H1 (cell line): ENCODE measurements around the gene RASGRF1. TPM values are rescaled to one million over a fixed set of nuclear protein-coding genes. Genes with fewer than 3 reads are reported as not detected.

Source experiments
- BCL11A ChIP-seq, 2 experiments: IDR thresholded peaks; one replicate each; pipeline ENCODE4 v1.6.1; 2011; ENCODE audit warnings: low read depth in 2 of 2, low read length in 2 of 2, mild to moderate bottlenecking in 2 of 2
- CEBPB ChIP-seq: IDR thresholded peaks from 2 replicates; pipeline ENCODE4 v1.6.1; 2012; ENCODE audit warnings: low read depth, low read length
- CTCF ChIP-seq, 3 experiments: IDR thresholded peaks; 1 replicate in 2 of 3; 2 replicates in 1 of 3; pipeline versions ENCODE4 v1.5.1 to v1.6.1; 2011; ENCODE audit warnings: low read length in 3 of 3, mild to moderate bottlenecking in 3 of 3, inconsistent platforms in 2 of 3, low read depth in 1 of 3, moderate library complexity in 1 of 3; ENCODE audit not compliant: insufficient read depth in 1 of 3; ENCODE audit errors: control extremely low read depth in 1 of 3
- GABPA ChIP-seq: IDR thresholded peaks from 2 replicates; pipeline ENCODE4 v1.6.1; 2011; ENCODE audit warnings: mild to moderate bottlenecking, low read length, moderate library complexity, borderline replicate concordance; ENCODE audit not compliant: insufficient read depth
- HDAC2 ChIP-seq, 2 experiments: fragments of 300-600 bp in 1 of 2; sonication (generic) in 1 of 2; IDR thresholded peaks; 2 replicates each; pipeline ENCODE4 v1.6.1; 2011 to 2012; ENCODE audit warnings: low read depth in 2 of 2, low read length in 2 of 2, mild to moderate bottlenecking in 2 of 2, moderate library complexity in 2 of 2, borderline replicate concordance in 1 of 2, inconsistent platforms in 1 of 2
- KDM4A ChIP-seq: IDR thresholded peaks from one replicate; pipeline ENCODE4 v1.7.1; 2012; ENCODE audit warnings: low read depth, mild to moderate bottlenecking, moderate library complexity, low read length, inconsistent platforms; ENCODE audit not compliant: severe bottlenecking
- KDM5A ChIP-seq: fragments of 200-600 bp; IDR thresholded peaks from 2 replicates; pipeline ENCODE4 v1.7.1; 2012; ENCODE audit warnings: mild to moderate bottlenecking, low read length, inconsistent platforms, mixed read lengths
- MAFK ChIP-seq: IDR thresholded peaks from 2 replicates; pipeline ENCODE4 v1.6.1; 2012; ENCODE audit warnings: low read depth, mild to moderate bottlenecking, improper control_type of control experiment, low read length
- POLR2A ChIP-seq, 2 experiments: IDR thresholded peaks; 1 replicate in 1 of 2; 2 replicates in 1 of 2; pipeline ENCODE4 v1.6.1; 2011; ENCODE audit warnings: low read depth in 2 of 2, low read length in 2 of 2, mild to moderate bottlenecking in 2 of 2; ENCODE audit errors: control extremely low read depth in 1 of 2
- POU5F1 ChIP-seq: IDR thresholded peaks from 2 replicates; pipeline ENCODE4 v1.6.1; 2011; ENCODE audit warnings: low read depth, mild to moderate bottlenecking, low read length, moderate library complexity
- RAD21 ChIP-seq, 2 experiments: IDR thresholded peaks in 1 of 2; conservative IDR thresholded peaks in 1 of 2; 2 replicates each; pipeline ENCODE4 v1.6.1; 2011; ENCODE audit warnings: low read depth in 2 of 2, low read length in 2 of 2, improper control_type of control experiment in 1 of 2, inconsistent platforms in 1 of 2, mild to moderate bottlenecking in 1 of 2, moderate library complexity in 1 of 2
- RBBP5 ChIP-seq: IDR thresholded peaks from 2 replicates; pipeline ENCODE4 v1.7.1; 2012; ENCODE audit warnings: low read depth, mild to moderate bottlenecking, inconsistent platforms, low read length, moderate library complexity, borderline replicate concordance
- SIN3A ChIP-seq, 2 experiments: IDR thresholded peaks in 1 of 2; conservative IDR thresholded peaks in 1 of 2; 2 replicates each; pipeline ENCODE4 v1.6.1; 2011 to 2012; ENCODE audit warnings: low read length in 2 of 2, improper control_type of control experiment in 1 of 2, low read depth in 1 of 2, mild to moderate bottlenecking in 1 of 2
- SP1 ChIP-seq: IDR thresholded peaks from 2 replicates; pipeline ENCODE4 v1.6.1; 2011; ENCODE audit warnings: low read depth, low read length
- SP2 ChIP-seq: IDR thresholded peaks from 2 replicates; pipeline ENCODE4 v1.6.1; 2012; ENCODE audit warnings: mild to moderate bottlenecking, low read length, inconsistent platforms
- SP4 ChIP-seq: IDR thresholded peaks from 2 replicates; pipeline ENCODE4 v1.6.1; 2012; ENCODE audit warnings: low read length, inconsistent platforms
- TAF1 ChIP-seq: IDR thresholded peaks from 2 replicates; pipeline ENCODE4 v1.6.1; 2011; ENCODE audit warnings: mild to moderate bottlenecking, low read depth, low read length
- TAF7 ChIP-seq: optimal IDR thresholded peaks from 2 replicates; pipeline ENCODE3; 2011; ENCODE audit warnings: low read depth, mild to moderate bottlenecking, inconsistent platforms, low read length, moderate library complexity, borderline replicate concordance
- USF2 ChIP-seq: IDR thresholded peaks from 2 replicates; pipeline ENCODE4 v1.6.1; 2011; ENCODE audit warnings: low read length, improper control_type of control experiment
- ZNF274 ChIP-seq: IDR thresholded peaks from 2 replicates; pipeline ENCODE4 v1.7.0; 2012; ENCODE audit warnings: low read length, borderline replicate concordance; ENCODE audit errors: extremely low read depth
- polyA plus RNA-seq, 7 experiments: library from polyadenylated mRNA; depleted of rRNA in 3 of 7; stranded (reverse) in 5 of 7; unstranded in 2 of 7; fragments of >200 nt in 5 of 7; fragments of 200-250 nt in 2 of 7; gene quantifications; 1 replicate in 5 of 7; 2 replicates in 1 of 7; 4 replicates in 1 of 7; pipeline versions ENCODE4 v1.2.1 to v1.2.3, GENCODE V29; 2011 to 2013; ENCODE audit warnings: missing spikeins in 2 of 7, mixed read lengths in 2 of 7
- total RNA-seq: library from RNA; stranded (reverse); fragmentation: NEBNext Ultra II Directional; extraction: Animal tissue kit (Norgen Biotek cat#: 25700); gene quantifications from 2 replicates; pipeline ENCODE4 v1.2.1, GENCODE V29; 2021

RASGRF1 gene
- total and polyA plus RNA-seq, 2 of the 8 experiments (the other 6 are each of a cell fraction or from before 2014, with no cell fraction given): 0.42 to 0.67 TPM

GRCh38 chr15:79089890-79090486 is 592 bp downstream of the RASGRF1 start (continued):
- TF ChIP-seq KDM5A (no peak), ZNF274 (no peak), CTCF (IDR thresholded peaks at IDR 0.05; ENCODE audit: control extremely low read depth in 1 of 3, insufficient read depth in 1 of 3, low read depth in 1 of 3, low read length in 3 of 3) (no peak), TAF1 (no peak), CEBPB (no peak), GABPA (no peak), SP1 (no peak), SIN3A (conservative IDR thresholded peaks at IDR 0.05 in 1 of 2, IDR thresholded peaks at IDR 0.05 in 1 of 2; ENCODE audit: low read depth in 1 of 2, low read length in 2 of 2) (no peak), RBBP5 (no peak), RAD21 (IDR thresholded peaks at IDR 0.05 in 1 of 2, conservative IDR thresholded peaks at IDR 0.05 in 1 of 2; ENCODE audit: low read depth in 2 of 2, low read length in 2 of 2) (0 out of 4 replicates have a peak, but pooled peaks of 1 of the 2 experiments have one; percentile 2), POLR2A (IDR thresholded peaks at IDR 0.05; ENCODE audit: control extremely low read depth in 1 of 2, low read depth in 2 of 2, low read length in 2 of 2) (no peak), MAFK (no peak), POU5F1 (no peak), SP2 (no peak), HDAC2 (IDR thresholded peaks at IDR 0.05; ENCODE audit: borderline replicate concordance in 1 of 2, low read depth in 2 of 2, low read length in 2 of 2) (no peak), USF2 (no peak), KDM4A (peak; percentile 91), BCL11A (IDR thresholded peaks at IDR 0.05; ENCODE audit: low read depth in 2 of 2, low read length in 2 of 2) (no peak), SP4 (no peak), TAF7 (no peak)
